Spleen (tissue), 7 donors: ENCODE measurements around the gene NRCAM.
"Not testable (repeated sequence)": the region's sequence is repeated elsewhere in the genome, so short reads cannot be mapped to it uniquely, and the experiment has no call there.

ENCODE experiments used
- POLR2AphosphoS5 ChIP-seq, 3 donors: sonication (generic); formaldehyde crosslinking; IDR thresholded peaks; one replicate each; pipeline ENCODE4 v1.5.1; 2017; ENCODE audit warnings: antibody characterized with exemption in 3 of 3
- TF ChIP-seq, protein P1 (sequence below), 11 experiments: fragments of 200-600 bp in 7 of 11; fragments of 450-650 bp in 4 of 11; sonication (generic) in 4 of 11; IDR thresholded peaks in 8 of 11; conservative IDR thresholded peaks in 3 of 11; 1 replicate in 7 of 11; 2 replicates in 4 of 11; pipeline versions ENCODE4 v1.4.0 to v1.8.0; 2016 to 2021; ENCODE audit warnings: antibody characterized with exemption in 11 of 11, inconsistent platforms in 4 of 11, mild to moderate bottlenecking in 1 of 11
- donor health status: DM: no; HTN: no; CAD: no; lungs with moderate emphysema.
- donor health status: DM: no; HTN: no; CAD: no.
- donor health status: DM: no; HTN: no; CAD: no.

DNA sequence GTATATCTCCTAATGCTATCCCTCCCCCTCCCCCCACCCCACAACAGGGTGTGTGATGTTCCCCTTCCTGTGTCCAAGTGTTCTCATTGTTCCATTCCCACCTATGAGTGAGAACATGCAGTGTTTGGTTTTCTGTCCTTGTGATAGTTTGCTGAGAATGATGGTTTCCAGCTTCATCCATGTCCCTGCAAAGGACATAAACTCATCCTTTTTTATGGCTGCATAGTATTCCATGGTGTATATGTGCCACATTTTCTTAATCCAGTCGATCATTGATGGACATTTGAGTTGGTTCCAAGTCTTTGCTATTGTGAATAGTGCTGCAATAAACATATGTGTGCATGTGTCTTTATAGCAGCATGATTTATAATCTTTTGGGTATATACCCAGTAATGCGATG, 68.5 kb downstream of the NRCAM start:
- TF ChIP-seq, protein P1, sequence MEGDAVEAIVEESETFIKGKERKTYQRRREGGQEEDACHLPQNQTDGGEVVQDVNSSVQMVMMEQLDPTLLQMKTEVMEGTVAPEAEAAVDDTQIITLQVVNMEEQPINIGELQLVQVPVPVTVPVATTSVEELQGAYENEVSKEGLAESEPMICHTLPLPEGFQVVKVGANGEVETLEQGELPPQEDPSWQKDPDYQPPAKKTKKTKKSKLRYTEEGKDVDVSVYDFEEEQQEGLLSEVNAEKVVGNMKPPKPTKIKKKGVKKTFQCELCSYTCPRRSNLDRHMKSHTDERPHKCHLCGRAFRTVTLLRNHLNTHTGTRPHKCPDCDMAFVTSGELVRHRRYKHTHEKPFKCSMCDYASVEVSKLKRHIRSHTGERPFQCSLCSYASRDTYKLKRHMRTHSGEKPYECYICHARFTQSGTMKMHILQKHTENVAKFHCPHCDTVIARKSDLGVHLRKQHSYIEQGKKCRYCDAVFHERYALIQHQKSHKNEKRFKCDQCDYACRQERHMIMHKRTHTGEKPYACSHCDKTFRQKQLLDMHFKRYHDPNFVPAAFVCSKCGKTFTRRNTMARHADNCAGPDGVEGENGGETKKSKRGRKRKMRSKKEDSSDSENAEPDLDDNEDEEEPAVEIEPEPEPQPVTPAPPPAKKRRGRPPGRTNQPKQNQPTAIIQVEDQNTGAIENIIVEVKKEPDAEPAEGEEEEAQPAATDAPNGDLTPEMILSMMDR (IDR thresholded peaks at IDR 0.05 in 8 of 11, conservative IDR thresholded peaks at IDR 0.05 in 3 of 11), result not testable (repeated sequence)
- TF ChIP-seq POLR2AphosphoS5 (IDR thresholded peaks at IDR 0.05), result not testable (repeated sequence)
